ENCODE measurements around the gene ALK. TPM values are rescaled to one million over a fixed set of nuclear protein-coding genes. Genes with fewer than 3 reads are reported as not detected.

Gene ALK
- total and polyA plus RNA-seq, 2 experiments from 2014 or later = 0.35 TPM; not detected in 1

DNA sequence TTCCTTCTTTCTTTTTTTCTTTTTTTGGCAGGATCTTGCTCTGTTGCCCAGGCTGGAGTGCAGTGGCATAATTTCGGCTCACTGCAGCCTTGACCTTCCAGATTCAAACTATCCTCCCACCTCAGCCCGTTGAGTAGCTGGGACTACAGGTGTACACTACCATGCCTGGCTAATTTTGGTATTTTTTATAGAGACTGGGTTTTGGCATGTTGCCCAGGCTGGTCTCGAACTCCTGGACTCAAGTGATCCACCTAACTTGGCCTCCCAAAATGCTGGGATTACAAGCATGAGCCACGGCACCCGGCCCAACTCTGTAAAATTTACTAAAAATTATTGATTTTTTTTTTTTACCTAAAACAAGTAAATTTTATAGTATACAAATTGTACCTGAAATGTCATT is 360.8 kb downstream of the ALK start:
- Mint-ChIP-seq H3K27ac (no peak overlapping the region), H3K9me3 (no peaks in the 10 kb centered on the region; the same call in 2 of the 3 replicates), H3K36me3 (ENCODE audit: low read depth) (no peaks in the 10 kb centered on the region), H3K27me3 (ENCODE audit: insufficient read depth, low read depth, poor library complexity) (peaks cover 3% of the 10 kb centered on the region), H3K4me3 (no peak overlapping the region), H3K4me1 (peaks cover under 1% of the 10 kb centered on the region; the same call in 1 of the 3 replicates)
- Histone ChIP-seq H2AFZ (no peak overlapping the region), H3K4me1 (ENCODE audit: insufficient read depth) (peaks cover 2% of the 10 kb centered on the region; the same call in 1 of the 2 replicates), H3K79me2 (replicated peaks; ENCODE audit: insufficient read depth) (no peaks in the 10 kb centered on the region), H3K4me3 (no peak overlapping the region), H4K20me1 (replicated peaks; ENCODE audit: insufficient read depth) (no peaks in the 10 kb centered on the region), H3K36me3 (ENCODE audit: insufficient read depth) (no peaks in the 10 kb centered on the region), H3K4me2 (no peak overlapping the region), H3K27me3 (ENCODE audit: insufficient read depth) (no peaks in the 10 kb centered on the region), H3F3A (replicated peaks; ENCODE audit: low read depth) (no peaks in the 10 kb centered on the region), H3K27ac (ENCODE audit: low read depth) (no peak overlapping the region), H3K9me2 (ENCODE audit: insufficient read depth) (peaks cover under 1% of the 10 kb centered on the region; the same call in 1 of the 2 replicates)
- TF ChIP-seq EZH2phosphoT487 (IDR thresholded peaks at IDR 0.05; ENCODE audit: unreplicated experiment) = no peak
- TF ChIP-seq CREB1 (CRISPR knock-in tag; IDR thresholded peaks at IDR 0.05; ENCODE audit: low read depth) = no peak
- TF ChIP-seq NANOG (IDR thresholded peaks at IDR 0.05; ENCODE audit: borderline replicate concordance) = no peak
- no peak for TF ChIP-seq JUNB (IDR thresholded peaks at IDR 0.05; ENCODE audit: unreplicated experiment)
- TF ChIP-seq ETS1 (IDR thresholded peaks at IDR 0.05) = no peak
- no peak for TF ChIP-seq POLR2AphosphoS5 (IDR thresholded peaks at IDR 0.05; ENCODE audit: low read depth)
- no peak for TF ChIP-seq ZNF331 (CRISPR knock-in tag; IDR thresholded peaks at IDR 0.05; ENCODE audit: low read depth)
- TF ChIP-seq ZNF114 (CRISPR knock-in tag; IDR thresholded peaks at IDR 0.05) = no peak
- TF ChIP-seq, protein P1, sequence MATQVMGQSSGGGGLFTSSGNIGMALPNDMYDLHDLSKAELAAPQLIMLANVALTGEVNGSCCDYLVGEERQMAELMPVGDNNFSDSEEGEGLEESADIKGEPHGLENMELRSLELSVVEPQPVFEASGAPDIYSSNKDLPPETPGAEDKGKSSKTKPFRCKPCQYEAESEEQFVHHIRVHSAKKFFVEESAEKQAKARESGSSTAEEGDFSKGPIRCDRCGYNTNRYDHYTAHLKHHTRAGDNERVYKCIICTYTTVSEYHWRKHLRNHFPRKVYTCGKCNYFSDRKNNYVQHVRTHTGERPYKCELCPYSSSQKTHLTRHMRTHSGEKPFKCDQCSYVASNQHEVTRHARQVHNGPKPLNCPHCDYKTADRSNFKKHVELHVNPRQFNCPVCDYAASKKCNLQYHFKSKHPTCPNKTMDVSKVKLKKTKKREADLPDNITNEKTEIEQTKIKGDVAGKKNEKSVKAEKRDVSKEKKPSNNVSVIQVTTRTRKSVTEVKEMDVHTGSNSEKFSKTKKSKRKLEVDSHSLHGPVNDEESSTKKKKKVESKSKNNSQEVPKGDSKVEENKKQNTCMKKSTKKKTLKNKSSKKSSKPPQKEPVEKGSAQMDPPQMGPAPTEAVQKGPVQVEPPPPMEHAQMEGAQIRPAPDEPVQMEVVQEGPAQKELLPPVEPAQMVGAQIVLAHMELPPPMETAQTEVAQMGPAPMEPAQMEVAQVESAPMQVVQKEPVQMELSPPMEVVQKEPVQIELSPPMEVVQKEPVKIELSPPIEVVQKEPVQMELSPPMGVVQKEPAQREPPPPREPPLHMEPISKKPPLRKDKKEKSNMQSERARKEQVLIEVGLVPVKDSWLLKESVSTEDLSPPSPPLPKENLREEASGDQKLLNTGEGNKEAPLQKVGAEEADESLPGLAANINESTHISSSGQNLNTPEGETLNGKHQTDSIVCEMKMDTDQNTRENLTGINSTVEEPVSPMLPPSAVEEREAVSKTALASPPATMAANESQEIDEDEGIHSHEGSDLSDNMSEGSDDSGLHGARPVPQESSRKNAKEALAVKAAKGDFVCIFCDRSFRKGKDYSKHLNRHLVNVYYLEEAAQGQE (IDR thresholded peaks at IDR 0.05; ENCODE audit: unreplicated experiment) = no peak
- TF ChIP-seq, protein P2, sequence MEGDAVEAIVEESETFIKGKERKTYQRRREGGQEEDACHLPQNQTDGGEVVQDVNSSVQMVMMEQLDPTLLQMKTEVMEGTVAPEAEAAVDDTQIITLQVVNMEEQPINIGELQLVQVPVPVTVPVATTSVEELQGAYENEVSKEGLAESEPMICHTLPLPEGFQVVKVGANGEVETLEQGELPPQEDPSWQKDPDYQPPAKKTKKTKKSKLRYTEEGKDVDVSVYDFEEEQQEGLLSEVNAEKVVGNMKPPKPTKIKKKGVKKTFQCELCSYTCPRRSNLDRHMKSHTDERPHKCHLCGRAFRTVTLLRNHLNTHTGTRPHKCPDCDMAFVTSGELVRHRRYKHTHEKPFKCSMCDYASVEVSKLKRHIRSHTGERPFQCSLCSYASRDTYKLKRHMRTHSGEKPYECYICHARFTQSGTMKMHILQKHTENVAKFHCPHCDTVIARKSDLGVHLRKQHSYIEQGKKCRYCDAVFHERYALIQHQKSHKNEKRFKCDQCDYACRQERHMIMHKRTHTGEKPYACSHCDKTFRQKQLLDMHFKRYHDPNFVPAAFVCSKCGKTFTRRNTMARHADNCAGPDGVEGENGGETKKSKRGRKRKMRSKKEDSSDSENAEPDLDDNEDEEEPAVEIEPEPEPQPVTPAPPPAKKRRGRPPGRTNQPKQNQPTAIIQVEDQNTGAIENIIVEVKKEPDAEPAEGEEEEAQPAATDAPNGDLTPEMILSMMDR (conservative IDR thresholded peaks at IDR 0.05; ENCODE audit: low read depth in 2 of 2) = no peak
- TF ChIP-seq EZH2 (IDR thresholded peaks at IDR 0.05; ENCODE audit: low read depth, unreplicated experiment) = no peak
- TF ChIP-seq STAT1 (IDR thresholded peaks at IDR 0.05; ENCODE audit: unreplicated experiment) = no peak
- no peak for TF ChIP-seq ZNF462 (CRISPR knock-in tag; IDR thresholded peaks at IDR 0.05)
- DNase-seq (ENCODE audit: low spot score) (no peak), ATAC-seq (no peak)
